Mesenchymal stem cell (in vitro differentiated cells and primary cell): Measurements from ENCODE around the gene HERC4.

Source experiments
- DNase-seq: peaks from one replicate; pipeline ENCODE4 v3.0.0-alpha.2; 2013
- H2AFZ ChIP-seq: one replicate; pipeline ENCODE4 v1.6.1; 2013; ENCODE audit warnings: low read depth, mild to moderate bottlenecking, control low read depth, inconsistent platforms, low read length, moderate library complexity
- H2AK5ac ChIP-seq: 2 replicates; pipeline ENCODE4 v1.6.1; 2013; ENCODE audit warnings: low read length, moderate library complexity, mild to moderate bottlenecking, inconsistent platforms; ENCODE audit not compliant: severe bottlenecking
- H2BK120ac ChIP-seq: one replicate; pipeline ENCODE4 v1.6.1; 2013; ENCODE audit warnings: low read depth, mild to moderate bottlenecking, inconsistent platforms, low read length, moderate library complexity
- H2BK12ac ChIP-seq, 2 experiments: one replicate each; pipeline ENCODE4 v1.6.1; 2013; ENCODE audit warnings: inconsistent platforms in 2 of 2, low read length in 2 of 2, mild to moderate bottlenecking in 2 of 2, moderate library complexity in 2 of 2, control low read depth in 1 of 2
- H2BK15ac ChIP-seq: one replicate; pipeline ENCODE4 v1.6.1; 2013; ENCODE audit warnings: mild to moderate bottlenecking, low read depth, inconsistent platforms; ENCODE audit not compliant: poor library complexity, severe bottlenecking
- H2BK5ac ChIP-seq: 2 replicates; pipeline ENCODE4 v1.6.1; 2013; ENCODE audit warnings: low read depth, mild to moderate bottlenecking, low read length, control low read depth, inconsistent platforms; ENCODE audit not compliant: poor library complexity, severe bottlenecking
- H3K14ac ChIP-seq, 2 experiments: one replicate each; pipeline ENCODE4 v1.6.1; 2013; ENCODE audit warnings: inconsistent platforms in 2 of 2, low read length in 2 of 2, control low read depth in 1 of 2, mild to moderate bottlenecking in 1 of 2, moderate library complexity in 1 of 2
- H3K18ac ChIP-seq, 2 experiments: one replicate each; pipeline ENCODE4 v1.6.1; 2013; ENCODE audit warnings: inconsistent platforms in 2 of 2, low read length in 2 of 2, control low read depth in 1 of 2, low read depth in 1 of 2, mild to moderate bottlenecking in 1 of 2
- H3K23ac ChIP-seq, 2 experiments: one replicate each; pipeline ENCODE4 v1.6.1; 2013; ENCODE audit warnings: inconsistent platforms in 2 of 2, low read length in 2 of 2, mild to moderate bottlenecking in 2 of 2, moderate library complexity in 2 of 2, control low read depth in 1 of 2
- H3K27ac ChIP-seq: 2 replicates; pipeline ENCODE4 v1.5.1; 2013; ENCODE audit warnings: mild to moderate bottlenecking, moderate library complexity, low read length, control low read depth, inconsistent platforms; ENCODE audit not compliant: poor library complexity, severe bottlenecking
- H3K27me3 ChIP-seq, 2 experiments: 2 replicates each; pipeline versions ENCODE4 v1.6.1 to v1.7.0; 2013; ENCODE audit warnings: low read length in 2 of 2, mild to moderate bottlenecking in 2 of 2, moderate library complexity in 2 of 2, control low read depth in 1 of 2, inconsistent platforms in 1 of 2; ENCODE audit not compliant: control insufficient read depth in 1 of 2, insufficient read depth in 1 of 2
- H3K36me3 ChIP-seq, 2 experiments: 2 replicates each; pipeline versions ENCODE4 v1.6.1 to v1.7.0; 2013; ENCODE audit warnings: low read length in 2 of 2, control low read depth in 1 of 2, inconsistent platforms in 1 of 2, low read depth in 1 of 2, mild to moderate bottlenecking in 1 of 2; ENCODE audit not compliant: insufficient read depth in 2 of 2, control insufficient read depth in 1 of 2
- H3K4ac ChIP-seq, 2 experiments: one replicate each; pipeline ENCODE4 v1.6.1; 2013; ENCODE audit warnings: inconsistent platforms in 2 of 2, low read length in 2 of 2, mild to moderate bottlenecking in 2 of 2, moderate library complexity in 2 of 2, control low read depth in 1 of 2, low read depth in 1 of 2
- H3K4me1 ChIP-seq: 2 replicates; pipeline ENCODE4 v1.6.1; 2013; ENCODE audit warnings: low read depth, low read length, control low read depth; ENCODE audit not compliant: control insufficient read depth, insufficient read depth
- H3K4me2 ChIP-seq: 2 replicates; pipeline ENCODE4 v1.6.1; 2013; ENCODE audit warnings: low read length, mild to moderate bottlenecking, inconsistent platforms; ENCODE audit not compliant: poor library complexity, severe bottlenecking
- H3K4me3 ChIP-seq, 2 experiments: 2 replicates each; pipeline versions ENCODE4 v1.5.1 to v1.7.0; 2013; ENCODE audit warnings: low read length in 2 of 2, mild to moderate bottlenecking in 2 of 2, control low read depth in 1 of 2, low read depth in 1 of 2; ENCODE audit not compliant: insufficient read depth in 1 of 2
- H3K79me1 ChIP-seq: replicated peaks from 2 replicates; pipeline ENCODE4 v1.6.1; 2013; ENCODE audit warnings: mild to moderate bottlenecking, control low read depth, low read length, inconsistent platforms; ENCODE audit not compliant: poor library complexity, severe bottlenecking
- H3K9ac ChIP-seq: 2 replicates; pipeline ENCODE4 v1.7.0; 2013; ENCODE audit warnings: mild to moderate bottlenecking, low read length, moderate library complexity
- H3K9me3 ChIP-seq: 2 replicates; pipeline ENCODE4 v1.7.0; 2013; ENCODE audit warnings: mild to moderate bottlenecking, low read length; ENCODE audit not compliant: control insufficient read depth
- H4K8ac ChIP-seq: one replicate; pipeline ENCODE4 v1.6.1; 2013; ENCODE audit warnings: inconsistent platforms, mild to moderate bottlenecking, low read length, moderate library complexity
- H4K91ac ChIP-seq: one replicate; pipeline ENCODE4 v1.6.1; 2013; ENCODE audit warnings: mild to moderate bottlenecking, low read length, inconsistent platforms
- WGBS: methylation state at CpG from one replicate; pipeline ENCODE4 v1.1.7; 2013; ENCODE audit warnings: mixed read lengths; 5-methylcytosine and 5-hydroxymethylcytosine counted together

HERC4 gene

GRCh38 chr10:68010426-68010940 lies 64.6 kb downstream of the HERC4 start:
- Histone ChIP-seq H3K9me3 (no peaks in the 10 kb centered on the region), H3K27ac (no peak overlapping the region), H3K4ac (no peak overlapping the region), H3K14ac (no peak overlapping the region), H2BK5ac (no peak overlapping the region), H3K27me3 (no peaks in the 10 kb centered on the region), H3K4me2 (no peak overlapping the region), H4K91ac (no peak overlapping the region), H2BK15ac (no peak overlapping the region), H4K8ac (no peak overlapping the region), H3K4me1 (peaks cover 2% of the 10 kb centered on the region), H2AFZ (no peak overlapping the region), H3K9ac (no peak overlapping the region), H2AK5ac (no peak overlapping the region), H3K18ac (no peak overlapping the region), H3K23ac (no peak overlapping the region), H2BK12ac (no peak overlapping the region), H3K79me1 (peaks cover 22% of the 10 kb centered on the region), H3K36me3 (peaks cover 11 to 92% of the 10 kb centered on the region in 2 experiments), H3K4me3 (no peak overlapping the region), H2BK120ac (no peak overlapping the region)
- no peak for DNase-seq
- 95% methylated on average over 10 of the region's 11 CpGs for WGBS

- H3K27ac ChIP-seq: no peak overlapping the region
- no peak overlapping the region for H3K18ac ChIP-seq
- H4K8ac ChIP-seq: no peak overlapping the region
- no peak overlapping the region for H3K9ac ChIP-seq
- peaks cover 22% of the 10 kb centered on the region for H3K79me1 ChIP-seq
- H3K23ac ChIP-seq: no peak overlapping the region
- no peak overlapping the region for H3K4ac ChIP-seq
- no peak overlapping the region for H2BK15ac ChIP-seq
- no peak overlapping the region for H3K4me2 ChIP-seq
- no peak overlapping the region for H2AK5ac ChIP-seq
- H3K4me3 ChIP-seq: no peak overlapping the region
- 94% methylated on average over 3 of the region's 3 CpGs for WGBS
- no peak overlapping the region for H2BK120ac ChIP-seq
- no peaks in the 10 kb centered on the region for H3K9me3 ChIP-seq
- H3K27me3 ChIP-seq: no peaks in the 10 kb centered on the region
- H2BK5ac ChIP-seq: no peak overlapping the region
- no peak overlapping the region for H2AFZ ChIP-seq
- peaks cover 2% of the 10 kb centered on the region for H3K4me1 ChIP-seq
- H2BK12ac ChIP-seq: no peak overlapping the region
- no peak overlapping the region for H4K91ac ChIP-seq
- DNase-seq: no peak
- H3K36me3 ChIP-seq: peaks cover 11 to 87% of the 10 kb centered on the region in 2 experiments
- H3K14ac ChIP-seq: no peak overlapping the region
These were observed 67.7 kb downstream of the HERC4 start for GRCh38 chr10:68007356-68007755.

DNA sequence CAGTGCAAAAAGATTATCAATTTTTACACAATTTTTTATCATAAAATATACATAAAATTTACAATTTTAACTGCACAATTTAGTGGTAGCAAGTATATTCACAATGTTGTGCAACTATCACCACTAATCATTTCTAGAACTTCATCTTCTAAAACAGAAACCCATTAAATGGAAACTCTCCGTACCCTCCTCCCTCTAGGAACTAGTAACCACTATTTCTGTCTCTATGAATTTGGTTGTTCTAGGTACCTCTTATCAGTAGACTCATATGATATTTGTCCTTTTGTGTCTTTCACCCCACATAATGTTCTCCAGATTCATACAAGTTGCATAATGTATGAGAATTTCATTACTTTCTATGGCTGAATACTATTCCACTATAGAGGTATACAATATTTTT lies 73.5 kb downstream of the HERC4 start:
- Histone ChIP-seq H4K91ac (no peak overlapping the region), H2BK15ac (no peak overlapping the region), H3K23ac (no peak overlapping the region), H3K27me3 (no peaks in the 10 kb centered on the region), H3K18ac (no peak overlapping the region), H4K8ac (no peak overlapping the region), H3K79me1 (peaks cover 7% of the 10 kb centered on the region), H2BK12ac (no peak overlapping the region), H2AFZ (no peak overlapping the region), H3K9me3 (no peaks in the 10 kb centered on the region), H2BK5ac (no peak overlapping the region), H3K27ac (no peak overlapping the region), H3K4me3 (no peak overlapping the region), H3K4me1 (no peaks in the 10 kb centered on the region), H2BK120ac (no peak overlapping the region), H2AK5ac (no peak overlapping the region), H3K36me3 (peaks cover 3 to 80% of the 10 kb centered on the region in 2 experiments), H3K14ac (no peak overlapping the region), H3K4me2 (no peak overlapping the region), H3K9ac (no peak overlapping the region), H3K4ac (no peak overlapping the region)
- no CpG with 5 or more reads among the region's 1 CpG for WGBS
- DNase-seq: no peak

- no peak overlapping the region for H3K9ac ChIP-seq
- WGBS: 92% methylated on average over 4 of the region's 4 CpGs
- H3K79me1 ChIP-seq: peaks cover 6% of the 10 kb centered on the region
- no peak overlapping the region for H3K4me3 ChIP-seq
- no peak overlapping the region for H3K18ac ChIP-seq
- H3K14ac ChIP-seq: no peak overlapping the region
- H3K36me3 ChIP-seq: peaks cover 4 to 85% of the 10 kb centered on the region in 2 experiments
- no peaks in the 10 kb centered on the region for H3K27me3 ChIP-seq
- H2BK5ac ChIP-seq: no peak overlapping the region
- no peak overlapping the region for H2BK120ac ChIP-seq
- no peak overlapping the region for H2AK5ac ChIP-seq
- no peak overlapping the region for H3K4me2 ChIP-seq
- H3K4ac ChIP-seq: no peak overlapping the region
- no peak overlapping the region for H3K27ac ChIP-seq
- H3K4me1 ChIP-seq: no peaks in the 10 kb centered on the region
- no peak overlapping the region for H2AFZ ChIP-seq
- H2BK15ac ChIP-seq: no peak overlapping the region
- DNase-seq: no peak
- H3K9me3 ChIP-seq: no peaks in the 10 kb centered on the region
- no peak overlapping the region for H2BK12ac ChIP-seq
- H3K23ac ChIP-seq: no peak overlapping the region
- H4K91ac ChIP-seq: no peak overlapping the region
- no peak overlapping the region for H4K8ac ChIP-seq
These were observed 74.1 kb downstream of the HERC4 start for GRCh38 chr10:68001000-68001399.
